Heart left ventricle (tissue), 16 donors: ENCODE measurements around the gene KCNH5. TPM values are rescaled to one million over a fixed set of nuclear protein-coding genes. Genes with fewer than 3 reads are reported as not detected.

Experiments used
- ATAC-seq, 4 donors: fragments of 200-7000 bp; cut with Tn5 transposase; one replicate each; pipeline ENCODE4 v1.9.1; 2020 to 2022; ENCODE audit warnings: moderate library complexity in 4 of 4, mild to moderate bottlenecking in 3 of 4, moderate number of reproducible peaks in 1 of 4
- DNase-seq, 5 donors: peaks; one replicate each; pipeline ENCODE4 v3.0.0-alpha.2; 2020
- H3K27ac ChIP-seq, 12 donors: fragments of 200-600 bp; sonication (generic) in 4 of 12; one replicate each; pipeline versions ENCODE4 v1.5.0 to v1.8.0; 2016 to 2022; ENCODE audit warnings: mild to moderate bottlenecking in 2 of 12
- H3K27me3 ChIP-seq, 9 donors: fragments of 200-600 bp; sonication (generic) in 2 of 9; one replicate each; pipeline versions ENCODE4 v1.5.1 to v1.8.0; 2016 to 2022; ENCODE audit warnings: mild to moderate bottlenecking in 3 of 9
- H3K36me3 ChIP-seq, 9 donors: fragments of 200-600 bp; sonication (generic) in 2 of 9; one replicate each; pipeline versions ENCODE4 v1.5.0 to v1.8.0; 2018 to 2022; ENCODE audit warnings: mild to moderate bottlenecking in 2 of 9
- H3K4me1 ChIP-seq, 12 donors: fragments of 200-600 bp; sonication (generic) in 4 of 12; one replicate each; pipeline versions ENCODE4 v1.5.0 to v1.8.0; 2016 to 2022; ENCODE audit warnings: mild to moderate bottlenecking in 3 of 12
- H3K4me3 ChIP-seq, 12 donors: fragments of 200-600 bp; sonication (generic) in 4 of 12; one replicate each; pipeline versions ENCODE4 v1.5.0 to v1.8.0; 2017 to 2022; ENCODE audit warnings: mild to moderate bottlenecking in 9 of 12, moderate library complexity in 4 of 12
- H3K9me3 ChIP-seq, 12 donors: fragments of 200-600 bp; sonication (generic) in 4 of 12; one replicate each; pipeline versions ENCODE4 v1.5.0 to v1.8.0; 2016 to 2022; ENCODE audit warnings: mild to moderate bottlenecking in 1 of 12
- CTCF ChIP-seq, 12 donors: fragments of 200-600 bp; sonication (generic) in 4 of 12; IDR thresholded peaks; one replicate each; pipeline versions ENCODE4 v1.5.0 to v1.8.0; 2018 to 2022; ENCODE audit warnings: antibody characterized with exemption in 12 of 12, mild to moderate bottlenecking in 5 of 12
- POLR2A ChIP-seq, 2 donors: fragments of 450-650 bp; IDR thresholded peaks; one replicate each; pipeline ENCODE4 v1.6.1; 2017; ENCODE audit warnings: antibody characterized with exemption in 2 of 2, mild to moderate bottlenecking in 2 of 2, moderate library complexity in 2 of 2
- WGBS, 4 donors: extraction: QIAGEN DNeasy Blood & Tissue Kit in 2 of 4; methylation state at CpG; one replicate each; pipeline versions ENCODE4 v1.1.5 to v1.1.7; 2013 to 2018; 5-methylcytosine and 5-hydroxymethylcytosine counted together
- intact Hi-C, 10 donors: fragments of 100-400 bp; cut with DNase I; formaldehyde crosslinking; loops; one replicate each; pipeline versions ENCODE4 v1.11.1 to v1.14.2; 2022
- polyA plus RNA-seq, 2 donors: library from polyadenylated mRNA; stranded (reverse); fragments of 200-250 nt; gene quantifications; one replicate each; pipeline ENCODE4 v1.2.3, GENCODE V29; 2013
- total RNA-seq, 9 donors: library from RNA; depleted of rRNA in 2 of 9; stranded (reverse); fragments of >200 nt in 2 of 9; fragmentation: NEBNext Ultra II Directional in 3 of 9; extraction: Animal tissue kit (Norgen Biotek cat#: 25700) in 3 of 9; gene quantifications; one replicate each; pipeline versions ENCODE4 v1.1.0 to v1.2.4, GENCODE V29; 2016 to 2023
- donor health status: ischemic (EF 13 %, LVEDD 7.1; RV severe dilation, severe dysfunction).
- donor health status: healthy with polysubstance abuse.
- donor health status: DM: no; HTN: yes; CAD: no.
- donor health status: DM: no; HTN: no; CAD: no.
- donor health status: ischemic (EF 25% LVEDD 6.9; RV normal size, moderate dysfunction).
- donor health status: ischemic (EF 25% LVEDD 5.7; RV mildly dilated, moderate dysfunction).
- donor health status: healthy.
- donor health status: DM: yes; HTN: yes; CAD: no.
- donor health status: ischemic (EF 35%, LVEDD 5.7; RV mildly dilated, moderate dysfunction).
- donor health status: nonischemic (EF 11% LVEDD 7.7; RV severe dilation, severe dysfunction).
- donor health status: DM: yes; HTN: yes; CAD: no.
- donor health status: PGD.
- donor health status: ischemic (EF 29% LVEDD 5.4; RV normal size, mild dysfunction).
- donor health status: nonischemic (EF 23%, LVEDD 6.1; RV moderate dilation, normal function).

The KCNH5 gene
- total and polyA plus RNA-seq, 11 donors, result 0.17 to 0.66 TPM; not detected in 9

DNA sequence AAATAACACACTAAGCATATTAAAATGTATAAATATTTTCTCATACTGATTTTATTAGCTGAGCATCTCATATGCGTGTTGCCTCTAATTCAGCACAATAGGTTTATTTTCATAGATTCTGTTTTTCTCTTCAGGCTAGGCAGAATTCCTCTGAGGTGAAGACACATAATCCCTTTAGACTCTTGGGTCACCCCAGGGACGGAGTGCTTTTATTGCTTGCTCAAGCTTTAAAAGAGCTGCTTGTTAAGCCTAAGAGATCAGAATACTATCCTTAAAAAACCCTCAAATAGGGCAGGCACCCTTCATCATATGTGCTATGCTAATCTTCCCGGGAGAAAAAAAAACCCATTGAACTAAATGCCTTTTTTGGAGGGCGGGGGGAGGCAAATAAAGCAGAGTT, 390.1 kb downstream of the KCNH5 start:
- WGBS, 4 donors, result 58 to 77% (median 67%) methylated on average over 4 of the region's 4 CpGs
- no peak overlapping the region for H3K27ac ChIP-seq
- H3K27me3 ChIP-seq, result no peaks in the 10 kb centered on the region
- DNase-seq (no peak), ATAC-seq (no peak)
- no peaks in the 10 kb centered on the region for H3K9me3 ChIP-seq
- H3K36me3 ChIP-seq, result no peaks in the 10 kb centered on the region
- no peak overlapping the region for H3K4me3 ChIP-seq
- no peaks in the 10 kb centered on the region for H3K4me1 ChIP-seq
- no peak for TF ChIP-seq POLR2A (IDR thresholded peaks at IDR 0.05)
- no peak for TF ChIP-seq CTCF (IDR thresholded peaks at IDR 0.05)
- intact Hi-C loops, result no loop called here

- TF ChIP-seq POLR2A (IDR thresholded peaks at IDR 0.05) (no peak), CTCF (IDR thresholded peaks at IDR 0.05) (no peak)
- 46 to 62% (median 57%) methylated on average over 5 of the region's 5 CpGs for whole genome bisulfite sequencing, 4 donors
- ATAC-seq (no peak), DNase-seq (no peak)
- intact Hi-C loops, result no loop called here
- no peaks in the 10 kb centered on the region for H3K27me3 ChIP-seq
- no peaks in the 10 kb centered on the region for H3K4me1 ChIP-seq
- H3K4me3 ChIP-seq, result no peak overlapping the region
- no peaks in the 10 kb centered on the region for H3K36me3 ChIP-seq
- no peak overlapping the region for H3K27ac ChIP-seq
- no peaks in the 10 kb centered on the region for H3K9me3 ChIP-seq
Observed at GRCh38 chr14:62654641-62655040, 390.6 kb downstream of the KCNH5 start.

Other genes starting within 250 kb of the KCNH5 start
- 10 to 100 TPM in 6 of 9 donors, 1 to 10 TPM in 3; 6.5 to 26.0 (median 11.6) TPM for gene RHOJ, start 159.0 kb upstream of the KCNH5 start, total RNA-seq
- 10 to 100 TPM in 1 of 2 donors, 1 to 10 TPM in 1; 7.9 to 10.4 TPM for gene RHOJ, start 159.0 kb upstream of the KCNH5 start, polyA plus RNA-seq